Measurements from ENCODE around the gene ANKH. TPM values are rescaled to one million over a fixed set of nuclear protein-coding genes. Genes with fewer than 3 reads are reported as not detected.

ANKH gene
- total and polyA plus RNA-seq, 2 donors (not counting 1 experiment from before 2014, with no cell fraction given) = 13.7 to 71.1 TPM

GRCh38 chr5:14700478-14701436 lies 170.8 kb downstream of the ANKH start:
- no peak overlapping the region for H3K27ac ChIP-seq (ENCODE audit: low read length in 2 of 2)
- no peak overlapping the region for H3K9ac ChIP-seq (ENCODE audit: low read length)
- DNase-seq (no peak), ATAC-seq (ENCODE audit: low read depth) (no peak)
- intact Hi-C loops (cut with micrococcal nuclease) = no loop called here
- H3K27me3 ChIP-seq (replicated peaks in 1 of 4; ENCODE audit: control extremely low read depth in 1 of 4, control insufficient read depth in 3 of 4, insufficient read depth in 4 of 4, low read length in 3 of 4) = no peaks in the 10 kb centered on the region
- Mint-ChIP-seq H3K4me1 (peaks cover 13% of the 10 kb centered on the region), H3K27me3 (no peaks in the 10 kb centered on the region), H3K4me3 (no peak overlapping the region), H3K27ac (peak overlapping the region; percentile 56), H3K9me3 (ENCODE audit: insufficient read depth) (no peaks in the 10 kb centered on the region)
- H3K4me2 ChIP-seq (replicated peaks; ENCODE audit: low read depth, low read length, poor library complexity, severe bottlenecking) = no peak overlapping the region
- H2AFZ ChIP-seq (ENCODE audit: insufficient read depth, low read depth, low read length, poor library complexity, severe bottlenecking) = no peak overlapping the region
- H3K9me3 ChIP-seq (ENCODE audit: control extremely low read depth in 1 of 3, control insufficient read depth in 2 of 3, insufficient read depth in 1 of 3, low read length in 2 of 3) = no peaks in the 10 kb centered on the region
- 79% methylated on average over 7 of the region's 13 CpGs for WGBS (ENCODE audit: insufficient coverage)
- POLR2A ChIA-PET = no interaction called here
- TF ChIP-seq CTCF (IDR thresholded peaks at IDR 0.05) = no peak
- no peak for TF ChIP-seq EZH2 (IDR thresholded peaks at IDR 0.05; ENCODE audit: borderline replicate concordance, insufficient read depth, low read depth, low read length, poor library complexity, severe bottlenecking)
- H3K36me3 ChIP-seq (replicated peaks in 1 of 2; ENCODE audit: control extremely low read depth in 1 of 2, control insufficient read depth in 1 of 2, extremely low read depth in 1 of 2, insufficient read depth in 2 of 2, low read length in 1 of 2) = peaks cover 12 to 62% of the 10 kb centered on the region in 2 experiments
- CTCF ChIA-PET = no interaction called here
- H3K79me2 ChIP-seq (ENCODE audit: control insufficient read depth, insufficient read depth, low read length) = no peaks in the 10 kb centered on the region
- peaks cover 2 to 13% of the 10 kb centered on the region in 2 donors for H3K4me1 ChIP-seq (ENCODE audit: control insufficient read depth in 2 of 2, insufficient read depth in 2 of 2, low read length in 2 of 2)
- H3K4me3 ChIP-seq (ENCODE audit: control extremely low read depth in 1 of 5, extremely low read depth in 1 of 5, insufficient read depth in 1 of 5, low read depth in 2 of 5, low read length in 4 of 5) = no peak overlapping the region
- no peaks in the 10 kb centered on the region for H4K20me1 ChIP-seq (ENCODE audit: control insufficient read depth, insufficient read depth, low read length, poor library complexity, severe bottlenecking)

- CTCF ChIA-PET = no interaction called here
- intact Hi-C loops (cut with micrococcal nuclease) = no loop called here
- DNase-seq = no peak
- Histone ChIP-seq H3K27ac (ENCODE audit: low read length in 2 of 2) (no peak overlapping the region), H3K4me2 (replicated peaks; ENCODE audit: low read depth, low read length, poor library complexity, severe bottlenecking) (no peak overlapping the region), H3K9me3 (ENCODE audit: control extremely low read depth in 1 of 3, control insufficient read depth in 2 of 3, insufficient read depth in 1 of 3, low read length in 2 of 3) (no peaks in the 10 kb centered on the region), H2AFZ (ENCODE audit: insufficient read depth, low read depth, low read length, poor library complexity, severe bottlenecking) (no peak overlapping the region), H3K4me1 (ENCODE audit: control insufficient read depth in 2 of 2, insufficient read depth in 2 of 2, low read length in 2 of 2) (peaks cover 0 to 8% of the 10 kb centered on the region in 2 donors), H4K20me1 (ENCODE audit: control insufficient read depth, insufficient read depth, low read length, poor library complexity, severe bottlenecking) (no peaks in the 10 kb centered on the region), H3K36me3 (replicated peaks in 1 of 2; ENCODE audit: control extremely low read depth in 1 of 2, control insufficient read depth in 1 of 2, extremely low read depth in 1 of 2, insufficient read depth in 2 of 2, low read length in 1 of 2) (peaks cover 15 to 62% of the 10 kb centered on the region in 2 experiments), H3K79me2 (ENCODE audit: control insufficient read depth, insufficient read depth, low read length) (no peaks in the 10 kb centered on the region), H3K27me3 (replicated peaks in 1 of 4; ENCODE audit: control extremely low read depth in 1 of 4, control insufficient read depth in 3 of 4, insufficient read depth in 4 of 4, low read length in 3 of 4) (no peaks in the 10 kb centered on the region), H3K9ac (ENCODE audit: low read length) (no peak overlapping the region), H3K4me3 (ENCODE audit: control extremely low read depth in 1 of 5, extremely low read depth in 1 of 5, insufficient read depth in 1 of 5, low read depth in 2 of 5, low read length in 4 of 5) (no peak overlapping the region)
- H3K27me3 Mint-ChIP-seq = no peaks in the 10 kb centered on the region
- TF ChIP-seq EZH2 (IDR thresholded peaks at IDR 0.05; ENCODE audit: borderline replicate concordance, insufficient read depth, low read depth, low read length, poor library complexity, severe bottlenecking) (no peak), CTCF (IDR thresholded peaks at IDR 0.05) (no peak)
- no peak overlapping the region for H3K27ac Mint-ChIP-seq
- POLR2A ChIA-PET = no interaction called here
- 100% methylated on average over 6 of the region's 8 CpGs for WGBS (ENCODE audit: insufficient coverage)
- no peak overlapping the region for H3K4me3 Mint-ChIP-seq
- no peaks in the 10 kb centered on the region for H3K9me3 Mint-ChIP-seq (ENCODE audit: insufficient read depth)
- H3K4me1 Mint-ChIP-seq = peaks cover 10% of the 10 kb centered on the region
- no peak for ATAC-seq (ENCODE audit: low read depth)
These were observed 171.7 kb downstream of the ANKH start for GRCh38 chr5:14699807-14700400.
